Activated naive CD8-positive, alpha-beta T cell treated with anti-CD3 and anti-CD28 coated beads for 36 hours (primary cell): Measurements from ENCODE around the gene ASS1. TPM values are rescaled to one million over a fixed set of nuclear protein-coding genes. Genes with fewer than 3 reads are reported as not detected.

Experiments used
- DNase-seq: peaks from one replicate; pipeline ENCODE4 v3.0.0; 2021
- H3K27ac Mint-ChIP-seq: one replicate; pipeline ENCODE4 v1.8.0; 2022; ENCODE audit warnings: mild to moderate bottlenecking, moderate library complexity, mixed read lengths
- H3K27me3 Mint-ChIP-seq: one replicate; pipeline ENCODE4 v1.8.0; 2022; ENCODE audit warnings: mild to moderate bottlenecking, mixed read lengths
- H3K36me3 Mint-ChIP-seq: one replicate; pipeline ENCODE4 v1.8.0; 2021; ENCODE audit warnings: mild to moderate bottlenecking, mixed read lengths
- H3K4me1 Mint-ChIP-seq: one replicate; pipeline ENCODE4 v1.8.0; 2021; ENCODE audit warnings: mixed read lengths
- H3K4me3 Mint-ChIP-seq: one replicate; pipeline ENCODE4 v1.8.0; 2022; ENCODE audit warnings: mild to moderate bottlenecking, moderate library complexity, mixed read lengths
- H3K9me3 Mint-ChIP-seq: one replicate; pipeline ENCODE4 v1.8.0; 2022; ENCODE audit warnings: mixed read lengths
- total RNA-seq, 2 experiments: library from RNA; stranded (reverse); gene quantifications; one replicate each; pipeline ENCODE4 v1.2.3, GENCODE V29; 2021

The ASS1 gene
- total RNA-seq, 2 experiments from 2014 or later = 5.1 TPM

- Mint-ChIP-seq H3K4me1 (peaks cover 8% of the 10 kb centered on the region), H3K36me3 (no peaks in the 10 kb centered on the region), H3K27ac (no peak overlapping the region), H3K4me3 (no peak overlapping the region), H3K9me3 (no peaks in the 10 kb centered on the region), H3K27me3 (peaks cover 48% of the 10 kb centered on the region)
- no peak for DNase-seq
These were observed 97.3 kb downstream of the ASS1 start for GRCh38 chr9:130542038-130542437.

DNA sequence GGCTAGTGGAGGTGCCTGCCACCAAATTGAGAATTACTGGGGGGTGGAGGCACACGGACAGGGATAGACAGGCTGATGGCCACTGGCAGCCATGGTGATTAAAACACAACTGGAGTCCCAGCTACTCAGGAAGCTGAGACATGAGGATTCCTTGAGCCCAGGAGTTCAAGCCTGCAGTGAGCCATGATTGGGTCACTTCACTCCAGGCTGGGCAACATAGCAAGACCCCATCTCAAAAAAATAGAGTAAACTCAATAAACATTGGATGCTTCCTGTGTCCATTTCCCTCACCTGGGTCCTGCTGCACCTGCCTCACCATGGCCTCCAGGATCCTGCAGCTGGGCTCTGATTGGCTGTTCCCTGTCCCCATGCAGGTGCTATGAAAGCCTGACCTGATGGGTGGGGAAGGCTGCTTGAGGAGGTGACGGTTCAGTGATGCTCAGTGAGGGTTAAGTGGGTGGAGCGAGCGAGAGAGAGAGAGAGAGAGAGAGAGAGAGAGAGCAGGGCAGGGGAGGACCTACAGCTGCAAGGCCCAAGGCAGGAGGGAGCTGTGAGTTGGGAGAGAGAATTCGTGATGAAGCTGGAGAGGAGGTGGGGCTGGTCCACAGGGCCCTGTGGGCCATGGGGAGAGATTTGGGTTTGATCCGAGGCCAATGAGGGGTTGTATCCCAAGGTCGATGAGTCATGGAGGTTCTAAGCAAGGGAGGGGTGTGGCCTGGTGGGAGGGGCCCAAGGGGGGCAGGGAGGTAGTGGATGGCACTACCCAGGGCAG, 97.9 kb downstream of the ASS1 start:
- DNase-seq = no peak
- H3K36me3 Mint-ChIP-seq = no peaks in the 10 kb centered on the region
- peaks cover 42% of the 10 kb centered on the region for H3K27me3 Mint-ChIP-seq
- peaks cover 6% of the 10 kb centered on the region for H3K4me1 Mint-ChIP-seq
- H3K27ac Mint-ChIP-seq = no peak overlapping the region
- H3K9me3 Mint-ChIP-seq = no peaks in the 10 kb centered on the region
- H3K4me3 Mint-ChIP-seq = no peak overlapping the region

DNA sequence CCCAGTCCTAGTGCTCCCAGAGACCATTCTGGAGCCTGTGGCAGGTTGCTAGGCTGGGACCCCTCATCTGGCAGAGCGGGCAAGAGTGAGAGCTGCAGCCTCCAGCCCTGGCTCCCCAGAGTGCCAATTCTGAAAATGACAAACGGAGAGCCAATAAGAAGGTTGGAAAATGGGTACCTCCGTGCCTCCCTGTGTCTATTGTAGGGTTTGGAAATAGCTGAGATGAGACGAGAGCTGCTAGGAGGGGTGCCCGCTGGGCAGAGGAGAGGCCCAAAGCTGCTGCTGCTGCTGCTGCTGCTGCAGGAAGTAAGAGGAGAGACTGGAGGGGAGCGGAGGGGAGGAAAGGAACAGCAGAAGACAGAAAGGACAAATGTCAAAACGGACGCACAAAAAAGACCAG, 98.6 kb downstream of the ASS1 start:
- H3K9me3 Mint-ChIP-seq = no peaks in the 10 kb centered on the region
- H3K4me3 Mint-ChIP-seq = no peak overlapping the region
- peaks cover 35% of the 10 kb centered on the region for H3K27me3 Mint-ChIP-seq
- H3K4me1 Mint-ChIP-seq = peaks cover 4% of the 10 kb centered on the region
- H3K27ac Mint-ChIP-seq = no peak overlapping the region
- no peaks in the 10 kb centered on the region for H3K36me3 Mint-ChIP-seq
- no peak for DNase-seq

DNA sequence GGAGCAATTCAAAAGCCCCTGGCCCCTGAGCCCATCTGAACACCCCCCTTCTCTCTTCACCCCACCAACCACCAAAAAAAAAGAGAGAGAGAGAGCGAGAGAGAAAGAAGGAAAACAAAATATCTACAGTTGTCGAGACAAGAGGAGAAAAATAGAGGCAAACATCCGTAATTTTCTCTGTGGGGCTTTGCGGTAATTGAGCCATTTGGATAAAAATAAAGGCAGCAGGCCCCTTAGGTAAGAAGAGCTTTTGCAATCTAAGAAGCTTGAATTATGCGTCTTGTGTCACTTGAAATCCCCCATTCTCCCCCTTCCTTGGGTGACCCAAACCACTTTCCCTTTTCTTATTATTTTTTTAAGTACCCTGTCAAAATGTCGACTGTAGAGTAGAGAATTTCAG, 99.1 kb downstream of the ASS1 start:
- Mint-ChIP-seq H3K9me3 (no peaks in the 10 kb centered on the region), H3K4me3 (no peak overlapping the region), H3K27me3 (peaks cover 30% of the 10 kb centered on the region)

DNA sequence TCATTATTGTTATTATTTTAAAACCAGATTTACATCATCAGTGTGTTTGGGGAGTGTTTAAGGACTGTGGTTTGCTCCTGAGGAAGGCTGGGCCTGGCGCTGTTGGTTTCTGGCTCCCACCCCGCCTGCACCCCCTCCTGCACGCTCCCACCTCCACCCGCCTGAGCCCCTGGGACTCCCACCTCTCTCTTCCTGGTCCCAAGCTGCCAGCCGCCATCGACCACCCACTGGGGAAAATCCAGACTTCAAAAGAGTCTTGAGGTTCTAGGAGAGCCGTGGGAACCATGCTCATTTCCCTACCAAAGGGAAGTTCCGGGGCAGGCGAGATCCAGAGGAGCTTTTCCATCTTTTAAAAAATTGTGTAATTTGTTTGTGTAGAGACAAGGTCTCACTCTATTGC, 99.6 kb downstream of the ASS1 start:
- Mint-ChIP-seq H3K27me3 (peaks cover 27% of the 10 kb centered on the region), H3K9me3 (peaks cover 4% of the 10 kb centered on the region), H3K36me3 (no peaks in the 10 kb centered on the region), H3K4me1 (peaks cover 4% of the 10 kb centered on the region), H3K27ac (no peak overlapping the region), H3K4me3 (no peak overlapping the region)
- no peak for DNase-seq

More for the DNA sequence above, 99.1 kb downstream of the ASS1 start:
- H3K36me3 Mint-ChIP-seq = no peaks in the 10 kb centered on the region
- no peak for DNase-seq
- peaks cover 4% of the 10 kb centered on the region for H3K4me1 Mint-ChIP-seq
- H3K27ac Mint-ChIP-seq = no peak overlapping the region

GRCh38 chr9:130548103-130548502, 103.3 kb downstream of the ASS1 start:
- H3K4me3 Mint-ChIP-seq = no peak overlapping the region
- no peaks in the 10 kb centered on the region for H3K36me3 Mint-ChIP-seq
- H3K27ac Mint-ChIP-seq = no peak overlapping the region
- no peak for DNase-seq
- H3K4me1 Mint-ChIP-seq = no peaks in the 10 kb centered on the region
- no peaks in the 10 kb centered on the region for H3K27me3 Mint-ChIP-seq
- H3K9me3 Mint-ChIP-seq = peaks cover 7% of the 10 kb centered on the region

- Mint-ChIP-seq H3K9me3 (peaks cover 7% of the 10 kb centered on the region), H3K36me3 (no peaks in the 10 kb centered on the region), H3K4me3 (no peak overlapping the region), H3K27ac (no peak overlapping the region), H3K4me1 (no peaks in the 10 kb centered on the region), H3K27me3 (no peaks in the 10 kb centered on the region)
- no peak for DNase-seq
These were observed 104.5 kb downstream of the ASS1 start for GRCh38 chr9:130549093-130549735.

Other genes with a start within 250 kb of the ASS1 start
- not detected for gene HMCN2, start 179.2 kb upstream of the ASS1 start, total RNA-seq
- 10 to 100 TPM; 48.4 to 50.8 TPM for gene FUBP3, start 134.6 kb downstream of the ASS1 start, total RNA-seq
- not detected for gene PRDM12, start 219.6 kb downstream of the ASS1 start, total RNA-seq
- gene EXOSC2, start 248.8 kb downstream of the ASS1 start, total RNA-seq = 100 to 1,000 TPM in 1 of 2 experiments, 10 to 100 TPM in 1; 96.4 to 101 TPM